ENCODE measurements around the gene SBK3.
"Not testable (repeated sequence)": the region's sequence is repeated elsewhere in the genome, so short reads cannot be mapped to it uniquely, and the experiment has no call there.

The SBK3 gene

DNA sequence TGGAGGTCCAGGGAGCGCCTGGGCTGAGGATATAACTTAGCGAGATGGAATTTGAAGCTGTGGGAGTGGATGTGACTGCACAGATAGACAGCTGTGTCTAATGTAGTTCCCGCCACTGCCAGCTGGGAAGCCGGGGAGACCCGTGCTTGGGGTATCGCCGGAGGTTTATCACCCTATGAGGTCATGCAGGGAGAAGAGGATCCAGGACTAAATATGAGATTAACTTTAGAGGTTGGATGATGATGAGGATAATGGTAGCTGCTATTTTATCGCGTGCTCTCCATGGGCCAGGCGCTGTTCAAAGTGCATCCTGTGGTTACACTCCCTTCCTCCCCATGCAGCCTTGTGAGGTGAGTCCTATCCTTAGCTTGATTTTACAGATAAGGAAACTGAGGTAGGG, 37.2 kb downstream of the SBK3 start:
- no peak for DNase-seq

DNA sequence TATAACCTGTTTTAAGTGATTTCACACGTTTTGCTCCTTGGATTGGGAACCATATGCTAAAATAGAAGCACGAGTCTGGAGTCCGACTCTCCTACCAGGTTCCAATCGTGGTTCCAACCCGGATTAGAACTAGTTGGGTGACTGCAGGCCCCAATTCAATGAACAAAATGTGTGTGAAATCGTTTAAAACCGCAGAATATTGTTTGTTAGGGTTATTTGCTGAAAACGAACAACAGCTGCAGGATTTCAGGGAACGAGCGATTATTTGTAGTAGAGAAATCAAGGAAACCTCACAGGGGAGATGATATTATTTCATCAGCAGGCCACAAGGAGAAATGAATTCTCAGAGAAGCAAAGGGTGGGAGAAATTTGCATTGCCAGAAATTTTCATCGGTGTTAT, 40.4 kb downstream of the SBK3 start:
- no peak for DNase-seq

- DNase-seq: no peak
Measured at GRCh38 chr19:55504252-55504603, 41.1 kb downstream of the SBK3 start.

- peak; percentile 83 to 99 (median 90) for DNase-seq
Measured at GRCh38 chr19:55503502-55504251, 41.7 kb downstream of the SBK3 start.

DNA sequence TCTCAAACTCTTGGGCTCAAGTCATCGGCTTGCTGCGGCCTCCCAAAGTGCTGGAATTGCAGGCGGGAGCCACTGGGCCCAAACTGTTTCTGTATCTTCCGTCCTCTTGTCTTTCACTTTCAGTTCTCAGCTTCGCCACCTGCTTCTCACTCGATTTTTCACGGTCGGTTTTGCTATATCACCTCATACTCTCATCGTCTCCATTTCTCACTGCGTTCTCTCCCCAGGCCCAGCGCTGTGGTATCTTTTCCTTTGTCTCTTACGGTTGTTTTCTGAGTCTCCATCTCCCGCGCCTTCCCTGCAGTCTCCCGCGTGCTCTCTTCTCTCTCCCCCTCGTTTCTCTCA, 42.2 kb downstream of the SBK3 start:
- peak in 1 of 6 experiments; percentile 31 for DNase-seq

DNA sequence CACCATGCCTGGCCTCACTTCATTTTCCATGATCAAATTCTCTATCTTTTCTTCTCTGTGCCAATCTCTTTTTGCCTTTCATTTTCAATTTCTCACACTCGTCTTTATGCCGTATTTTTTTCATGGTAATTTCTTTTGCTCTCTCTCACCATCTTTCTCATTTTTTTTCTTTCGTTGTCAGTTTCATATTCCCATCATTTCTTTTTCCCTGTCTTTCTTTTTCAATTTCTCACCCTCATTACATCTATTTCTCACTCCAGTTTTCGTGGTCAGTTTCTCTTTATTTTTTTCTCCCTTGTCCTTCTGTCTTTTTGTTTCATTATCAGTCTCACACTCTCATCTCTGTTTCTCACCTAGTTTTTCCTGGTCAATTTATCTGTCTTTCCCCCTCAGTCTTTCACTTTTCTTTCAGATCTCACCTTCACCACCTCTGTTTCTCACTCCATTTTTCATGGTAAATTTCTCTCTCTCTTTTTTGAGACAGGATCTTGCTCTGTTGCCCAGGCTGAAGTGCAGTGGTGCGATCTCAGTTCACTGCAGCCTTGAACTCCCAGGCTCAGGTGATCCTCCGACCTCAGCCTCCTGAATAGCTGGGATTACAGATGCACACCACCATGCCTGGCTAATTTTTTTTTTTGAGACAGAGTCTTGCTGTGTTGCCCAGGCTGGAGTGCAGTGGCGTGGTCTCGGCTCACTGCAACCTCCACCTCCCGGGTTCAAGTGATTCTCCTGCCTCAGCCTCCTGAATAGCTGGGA, 43.0 kb downstream of the SBK3 start:
- DNase-seq: no peak

GRCh38 chr19:55500368-55500952, 44.9 kb downstream of the SBK3 start:
- DNase-seq: no peak

DNA sequence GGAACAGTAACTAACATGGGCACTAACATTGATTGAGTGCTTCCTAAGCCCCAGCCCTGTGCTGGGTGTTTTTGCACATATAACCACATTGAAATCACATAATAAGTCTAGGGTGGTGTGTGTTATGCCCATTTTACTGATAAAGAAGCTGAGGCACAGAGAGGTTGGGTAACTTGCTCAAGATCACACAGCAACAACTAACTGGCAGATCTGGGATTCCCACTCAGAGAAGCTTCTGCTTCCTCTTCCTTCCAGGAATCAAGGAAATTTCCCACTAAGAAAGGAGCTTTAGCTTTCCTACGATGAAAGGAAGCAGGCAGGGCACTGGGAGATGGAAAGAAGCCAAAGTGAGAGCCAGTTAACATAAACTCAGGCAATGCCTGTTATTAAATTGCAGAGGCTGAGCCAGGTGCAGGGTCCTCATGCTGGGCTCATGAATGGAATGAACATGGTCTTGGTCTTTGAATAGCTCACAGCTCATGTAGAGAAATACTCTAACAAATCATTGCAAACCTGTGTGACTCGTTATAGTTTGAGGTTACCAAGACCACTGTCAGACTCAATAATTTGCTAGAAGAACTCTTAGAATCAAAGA, 47.0 kb downstream of the SBK3 start:
- no peak for DNase-seq

GRCh38 chr19:55497763-55498162, 47.6 kb downstream of the SBK3 start:
- no peak for DNase-seq

GRCh38 chr19:55496820-55497219, 48.5 kb downstream of the SBK3 start:
- DNase-seq: not testable (repeated sequence)

DNA sequence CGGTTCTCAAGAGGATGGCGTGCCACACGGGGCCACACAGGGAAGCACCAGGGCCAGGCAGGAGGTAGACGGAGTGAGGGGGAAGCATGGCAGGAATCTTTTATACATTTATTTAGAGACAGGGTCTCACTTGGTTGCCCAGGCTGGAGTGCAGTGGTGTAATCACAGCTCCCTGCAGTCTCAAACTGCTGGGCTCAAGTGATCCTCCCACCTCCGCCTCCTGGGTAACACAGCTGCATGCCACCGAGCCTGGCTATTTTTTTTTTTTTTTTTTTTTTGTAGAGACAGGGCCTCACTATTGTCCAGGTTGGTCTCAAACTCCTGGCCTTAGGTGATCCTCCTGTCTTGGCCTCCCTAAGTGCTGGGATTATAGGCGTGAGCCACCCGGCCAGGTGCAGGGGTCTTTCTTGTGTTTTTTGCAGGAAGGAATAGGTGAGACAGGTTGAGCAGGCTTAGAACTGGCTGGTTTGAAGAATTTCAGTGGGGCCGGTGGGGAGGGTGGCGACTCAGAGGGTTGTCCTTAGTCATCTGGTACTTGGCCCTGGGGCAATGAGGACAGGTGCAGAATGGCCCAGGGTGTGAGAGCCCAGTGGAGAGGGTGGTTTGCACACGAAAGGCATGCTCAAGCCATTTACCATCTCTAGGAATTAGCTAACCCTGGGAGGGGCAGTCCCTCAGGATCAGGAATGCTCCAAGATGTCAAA, 49.5 kb downstream of the SBK3 start:
- DNase-seq: no peak

GRCh38 chr19:55494172-55494761, 51.1 kb downstream of the SBK3 start:
- no peak for DNase-seq

- DNase-seq: no peak
Measured at GRCh38 chr19:55493645-55494171, 51.6 kb downstream of the SBK3 start.

GRCh38 chr19:55493052-55493644, 52.2 kb downstream of the SBK3 start:
- DNase-seq: no peak

DNA sequence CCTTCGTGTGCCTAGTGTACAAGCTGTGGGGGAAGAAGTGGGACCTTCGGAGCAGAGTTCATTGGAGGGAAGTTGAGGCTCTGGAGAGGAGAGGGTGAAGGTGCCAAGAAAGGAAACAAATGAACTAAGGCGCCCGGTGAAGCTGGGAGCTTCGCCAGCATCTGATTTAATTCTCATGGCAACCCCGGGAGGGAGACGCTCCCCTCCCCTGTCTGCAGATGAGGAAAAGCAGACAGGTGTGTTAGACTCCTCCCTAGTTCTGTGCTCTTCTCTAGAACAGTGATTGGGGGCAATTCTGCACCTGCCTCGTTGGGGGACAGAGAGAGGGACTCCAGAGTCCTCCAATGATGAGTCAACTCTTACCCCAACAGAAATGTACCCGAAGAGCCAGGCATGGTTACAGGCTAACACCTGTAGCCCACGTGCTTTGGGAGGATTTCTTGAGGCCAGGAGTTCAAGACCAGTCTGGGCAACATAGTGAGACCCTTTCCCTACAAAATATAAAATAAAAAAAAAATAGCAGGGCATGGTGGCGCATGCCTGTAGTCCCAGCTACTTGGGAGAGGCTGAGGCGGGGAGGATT, 52.9 kb downstream of the SBK3 start:
- no peak for DNase-seq

- no peak for DNase-seq
Measured at GRCh38 chr19:55491546-55492360, 53.6 kb downstream of the SBK3 start.
